Measurements from ENCODE around the gene B4GALT2.

GRCh38 chr1:43961692-43962091 lies 17.3 kb upstream of the B4GALT2 start:
- no peak for TF ChIP-seq SUZ12 (IDR thresholded peaks at IDR 0.05; ENCODE audit: extremely low read depth, insufficient read depth, insufficient read length)
- no peak for TF ChIP-seq ZNF274 (IDR thresholded peaks at IDR 0.05; ENCODE audit: low read depth, low read length)

Measured in NT2/D1 (cell line).